ENCODE measurements around the gene ARHGEF33. TPM values are rescaled to one million over a fixed set of nuclear protein-coding genes. Genes with fewer than 3 reads are reported as not detected.

Gene ARHGEF33
- polyA plus RNA-seq, 1 experiment = 0.32 TPM

DNA sequence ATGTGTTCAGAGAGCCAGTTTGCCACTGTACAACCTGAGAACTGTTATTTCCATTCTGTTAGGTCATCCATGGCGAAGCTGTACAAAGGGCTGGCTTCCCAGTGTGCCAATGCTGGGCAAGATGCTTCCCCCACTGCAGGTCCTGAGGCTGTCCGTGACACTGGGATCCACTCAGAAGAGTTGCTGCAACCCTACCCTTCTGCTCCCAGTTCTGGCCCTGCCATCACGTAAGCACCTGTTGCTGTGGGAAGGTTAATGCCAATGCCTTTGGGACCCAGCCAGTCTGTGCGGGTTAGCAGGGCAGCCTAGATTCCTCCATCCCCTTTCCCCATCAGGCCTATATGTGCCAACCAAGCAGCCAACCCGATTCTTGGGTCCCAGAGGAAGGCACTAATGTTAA, 68.3 kb downstream of the ARHGEF33 start:
- H3K27ac ChIP-seq (ENCODE audit: low read depth, low read length) = no peak overlapping the region
- ChIA-PET POLR2A (no interaction called here), CTCF (interaction anchor here (2.6 kb wide), 1 partner anchor 10 kb away, joined by 16 read pairs; no protein-coding TSS in a partner anchor)
- TF ChIP-seq, protein P1, sequence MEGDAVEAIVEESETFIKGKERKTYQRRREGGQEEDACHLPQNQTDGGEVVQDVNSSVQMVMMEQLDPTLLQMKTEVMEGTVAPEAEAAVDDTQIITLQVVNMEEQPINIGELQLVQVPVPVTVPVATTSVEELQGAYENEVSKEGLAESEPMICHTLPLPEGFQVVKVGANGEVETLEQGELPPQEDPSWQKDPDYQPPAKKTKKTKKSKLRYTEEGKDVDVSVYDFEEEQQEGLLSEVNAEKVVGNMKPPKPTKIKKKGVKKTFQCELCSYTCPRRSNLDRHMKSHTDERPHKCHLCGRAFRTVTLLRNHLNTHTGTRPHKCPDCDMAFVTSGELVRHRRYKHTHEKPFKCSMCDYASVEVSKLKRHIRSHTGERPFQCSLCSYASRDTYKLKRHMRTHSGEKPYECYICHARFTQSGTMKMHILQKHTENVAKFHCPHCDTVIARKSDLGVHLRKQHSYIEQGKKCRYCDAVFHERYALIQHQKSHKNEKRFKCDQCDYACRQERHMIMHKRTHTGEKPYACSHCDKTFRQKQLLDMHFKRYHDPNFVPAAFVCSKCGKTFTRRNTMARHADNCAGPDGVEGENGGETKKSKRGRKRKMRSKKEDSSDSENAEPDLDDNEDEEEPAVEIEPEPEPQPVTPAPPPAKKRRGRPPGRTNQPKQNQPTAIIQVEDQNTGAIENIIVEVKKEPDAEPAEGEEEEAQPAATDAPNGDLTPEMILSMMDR (IDR thresholded peaks at IDR 0.05; ENCODE audit: low read depth, low read length) = no peak
- peaks cover 10% of the 10 kb centered on the region for H3K9me3 ChIP-seq (ENCODE audit: control insufficient read depth, insufficient read depth, low read length)
- no peak for DNase-seq (ENCODE audit: low read depth, low spot score)
- H3K27me3 ChIP-seq (ENCODE audit: control insufficient read depth, insufficient read depth, low read length) = peaks cover 18% of the 10 kb centered on the region
- no peak overlapping the region for H3K4me3 ChIP-seq (ENCODE audit: low read depth, low read length)

DNA sequence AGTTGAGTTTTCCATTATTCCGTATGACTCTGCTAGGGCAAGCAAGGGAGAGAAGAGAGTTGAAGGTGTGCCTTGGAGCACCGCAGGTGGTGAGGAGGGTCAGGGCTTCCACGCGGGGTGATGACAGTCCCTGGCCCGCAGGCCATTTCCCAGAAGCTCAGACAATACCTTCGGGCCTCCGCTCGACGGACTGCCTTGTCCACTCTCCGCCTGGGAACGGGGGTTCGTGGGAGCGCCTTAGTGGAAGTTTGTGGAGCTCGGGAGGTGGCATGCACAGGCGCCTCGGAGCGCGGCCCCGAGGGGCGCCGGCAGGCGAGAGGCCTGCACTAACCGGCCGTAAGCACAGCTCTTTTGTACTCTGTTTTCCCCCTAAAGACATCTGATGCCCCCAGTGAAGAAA, 69.8 kb downstream of the ARHGEF33 start:
- no peak overlapping the region; the same call in 1 of the 2 replicates for H3K4me3 ChIP-seq (ENCODE audit: low read depth, low read length)
- CTCF ChIA-PET = interaction anchor here (0.6 to 2.2 kb wide), 5 partner anchors 12 to 270 kb away, joined by 3 to 22 read pairs (median 5); no protein-coding TSS in a partner anchor
- H3K27me3 ChIP-seq (ENCODE audit: control insufficient read depth, insufficient read depth, low read length) = peaks cover 8% of the 10 kb centered on the region
- no peak for DNase-seq (ENCODE audit: low read depth, low spot score)
- POLR2A ChIA-PET = interaction anchor here (1.5 kb wide), 1 partner anchor 208 kb away, joined by 4 read pairs; the partner anchor contains the start of gene SRSF7
- TF ChIP-seq, protein P1 (IDR thresholded peaks at IDR 0.05; ENCODE audit: low read depth, low read length) = no peak
- no peak overlapping the region for H3K27ac ChIP-seq (ENCODE audit: low read depth, low read length)
- peaks cover 10% of the 10 kb centered on the region for H3K9me3 ChIP-seq (ENCODE audit: control insufficient read depth, insufficient read depth, low read length)

GRCh38 chr2:38959938-38960608, 70.4 kb downstream of the ARHGEF33 start:
- H3K27ac ChIP-seq (ENCODE audit: low read depth, low read length) = no peak overlapping the region
- peak overlapping the region; percentile 57 for H3K4me3 ChIP-seq (ENCODE audit: low read depth, low read length)
- DNase-seq (ENCODE audit: low read depth, low spot score) = peak; percentile 67
- ChIA-PET CTCF (interaction anchor here (0.6 to 2.2 kb wide), 6 partner anchors 13 to 269 kb away, joined by 3 to 22 read pairs (median 4); no protein-coding TSS in a partner anchor), POLR2A (interaction anchor here (1.0 to 1.5 kb wide), 2 partner anchors 13 to 209 kb away, joined by 3 to 4 read pairs; partner anchors contain the start of gene SRSF7)
- peaks cover 8% of the 10 kb centered on the region for H3K27me3 ChIP-seq (ENCODE audit: control insufficient read depth, insufficient read depth, low read length)
- peaks cover 10% of the 10 kb centered on the region for H3K9me3 ChIP-seq (ENCODE audit: control insufficient read depth, insufficient read depth, low read length)
- TF ChIP-seq, protein P1 (IDR thresholded peaks at IDR 0.05; ENCODE audit: low read depth, low read length) = peak; percentile 11; the same call in 1 of the 2 replicates

- Histone ChIP-seq H3K4me3 (ENCODE audit: low read depth, low read length) (peak overlapping the region; percentile 45), H3K27ac (ENCODE audit: low read depth, low read length) (no peak overlapping the region), H3K27me3 (ENCODE audit: control insufficient read depth, insufficient read depth, low read length) (peaks cover 8% of the 10 kb centered on the region), H3K9me3 (ENCODE audit: control insufficient read depth, insufficient read depth, low read length) (peaks cover 10% of the 10 kb centered on the region)
- ChIA-PET POLR2A (interaction anchor here (1.0 to 1.5 kb wide), 2 partner anchors 14 to 209 kb away, joined by 3 to 4 read pairs; partner anchors contain the start of gene SRSF7), CTCF (interaction anchor here (0.5 to 2.2 kb wide), 6 partner anchors 14 to 269 kb away, joined by 3 to 22 read pairs (median 5); no protein-coding TSS in a partner anchor)
- no peak for DNase-seq (ENCODE audit: low read depth, low spot score)
- TF ChIP-seq, protein P1 (IDR thresholded peaks at IDR 0.05; ENCODE audit: low read depth, low read length) = no peak
These were observed 71.1 kb downstream of the ARHGEF33 start for GRCh38 chr2:38960609-38961320.
